NCI-H2196 treated with DMSO at 0.1 percent for 48 hours (cell line): ENCODE data around the gene RIPOR3.

Source experiments
- DNase-seq: peaks from one replicate; lab custom pipeline; 2025; ENCODE audit not compliant: unreplicated experiment; lab: John Stamatoyannopoulos, UW

Gene RIPOR3

DNA sequence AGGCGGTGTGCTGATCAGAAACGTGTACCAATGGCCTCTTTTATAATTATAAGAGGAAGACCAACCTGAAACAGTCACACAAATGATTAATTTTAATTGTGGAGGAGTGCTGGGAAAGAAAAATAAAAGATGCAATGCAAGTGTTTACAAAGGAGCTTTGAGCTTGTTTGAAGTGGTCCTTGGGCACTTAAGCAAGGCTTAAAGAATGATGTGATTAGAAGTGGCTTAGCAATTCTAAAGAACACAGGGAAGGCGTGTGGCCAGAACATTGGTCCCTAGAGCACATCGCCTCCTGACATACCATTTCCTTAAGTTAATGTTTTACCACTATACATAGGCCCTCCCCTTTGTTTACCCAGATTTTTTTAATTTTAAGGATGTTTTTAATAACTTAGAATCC is 155.0 kb downstream of the RIPOR3 start:
- no peak for DNase-seq
